NCI-H1092 treated with DMSO at 0.1 percent for 48 hours (cell line): ENCODE data around the gene RASSF5.
"Not testable (repeated sequence)": the region's sequence is repeated elsewhere in the genome, so short reads cannot be mapped to it uniquely, and the experiment has no call there.

Source experiments
- DNase-seq: peaks from one replicate; lab custom pipeline; 2025; lab: John Stamatoyannopoulos, UW

RASSF5 gene

DNA sequence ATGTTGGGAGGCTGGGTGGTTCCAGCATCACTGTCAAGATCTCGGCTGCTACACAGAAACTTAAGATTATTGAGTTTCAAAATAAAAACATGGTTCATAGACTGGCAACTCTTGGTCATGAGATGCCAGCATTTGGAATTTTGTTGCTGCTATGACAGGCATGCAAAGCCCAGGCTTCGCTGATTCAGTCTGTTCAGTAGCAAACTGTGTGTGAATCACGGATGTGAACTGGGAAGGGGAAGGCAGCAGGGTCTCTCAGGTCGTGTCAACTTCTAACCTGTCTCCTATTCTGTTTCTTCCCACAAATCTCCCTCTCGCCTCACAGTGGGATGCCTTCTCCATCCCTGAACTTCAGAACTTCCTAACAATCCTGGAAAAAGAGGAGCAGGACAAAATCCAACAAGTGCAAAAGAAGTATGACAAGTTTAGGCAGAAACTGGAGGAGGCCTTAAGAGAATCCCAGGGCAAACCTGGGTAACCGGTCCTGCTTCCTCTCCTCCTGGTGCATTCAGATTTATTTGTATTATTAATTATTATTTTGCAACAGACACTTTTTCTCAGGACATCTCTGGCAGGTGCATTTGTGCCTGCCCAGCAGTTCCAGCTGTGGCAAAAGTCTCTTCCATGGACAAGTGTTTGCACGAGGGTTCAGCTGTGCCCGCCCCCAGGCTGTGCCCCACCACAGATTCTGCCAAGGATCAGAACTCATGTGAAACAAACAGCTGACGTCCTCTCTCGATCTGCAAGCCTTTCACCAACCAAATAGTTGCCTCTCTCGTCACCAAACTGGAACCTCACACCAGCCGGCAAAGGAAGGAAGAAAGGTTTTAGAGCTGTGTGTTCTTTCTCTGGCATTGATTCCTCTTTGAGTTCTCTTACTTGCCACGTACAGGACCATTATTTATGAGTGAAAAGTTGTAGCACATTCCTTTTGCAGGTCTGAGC lies 79.4 kb downstream of the RASSF5 start:
- no peak for DNase-seq

DNA sequence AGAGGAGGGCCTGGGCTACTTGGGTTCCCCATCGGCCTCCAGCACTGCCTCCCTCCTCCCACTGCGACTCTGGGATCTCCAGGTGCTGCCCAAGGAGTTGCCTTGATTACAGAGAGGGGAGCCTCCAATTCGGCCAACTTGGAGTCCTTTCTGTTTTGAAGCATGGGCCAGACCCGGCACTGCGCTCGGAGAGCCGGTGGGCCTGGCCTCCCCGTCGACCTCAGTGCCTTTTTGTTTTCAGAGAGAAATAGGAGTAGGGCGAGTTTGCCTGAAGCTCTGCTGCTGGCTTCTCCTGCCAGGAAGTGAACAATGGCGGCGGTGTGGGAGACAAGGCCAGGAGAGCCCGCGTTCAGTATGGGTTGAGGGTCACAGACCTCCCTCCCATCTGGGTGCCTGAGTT lies 80.6 kb downstream of the RASSF5 start:
- no peak for DNase-seq

DNA sequence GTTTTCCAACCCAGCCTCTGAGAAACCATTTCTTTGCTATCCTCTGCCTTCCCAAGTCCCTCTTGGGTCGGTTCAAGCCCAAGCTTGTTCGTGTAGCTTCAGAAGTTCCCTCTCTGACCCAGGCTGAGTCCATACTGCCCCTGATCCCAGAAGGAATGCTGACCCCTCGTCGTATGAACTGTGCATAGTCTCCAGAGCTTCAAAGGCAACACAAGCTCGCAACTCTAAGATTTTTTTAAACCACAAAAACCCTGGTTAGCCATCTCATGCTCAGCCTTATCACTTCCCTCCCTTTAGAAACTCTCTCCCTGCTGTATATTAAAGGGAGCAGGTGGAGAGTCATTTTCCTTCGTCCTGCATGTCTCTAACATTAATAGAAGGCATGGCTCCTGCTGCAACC lies 81.2 kb downstream of the RASSF5 start:
- DNase-seq = no peak

DNA sequence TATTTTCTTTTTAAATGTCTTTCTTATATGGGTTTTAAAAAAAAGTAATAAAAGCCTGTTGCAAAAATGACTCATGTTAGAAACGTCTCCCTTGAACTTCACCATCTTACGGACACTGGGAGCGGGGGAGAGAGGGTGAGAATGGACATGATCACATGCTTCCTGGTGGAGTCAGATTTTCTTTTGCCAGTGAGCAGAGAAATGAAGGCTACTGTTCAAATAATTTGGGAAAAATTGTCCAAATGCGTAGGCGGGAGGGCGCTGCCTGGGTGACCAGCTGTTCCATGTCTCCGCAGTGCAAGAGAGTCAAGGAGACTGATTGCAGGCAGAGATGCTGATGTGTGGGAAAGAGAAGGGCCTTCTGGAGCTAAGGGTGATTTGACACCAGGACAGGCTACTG lies 81.9 kb downstream of the RASSF5 start:
- no peak for DNase-seq

DNA sequence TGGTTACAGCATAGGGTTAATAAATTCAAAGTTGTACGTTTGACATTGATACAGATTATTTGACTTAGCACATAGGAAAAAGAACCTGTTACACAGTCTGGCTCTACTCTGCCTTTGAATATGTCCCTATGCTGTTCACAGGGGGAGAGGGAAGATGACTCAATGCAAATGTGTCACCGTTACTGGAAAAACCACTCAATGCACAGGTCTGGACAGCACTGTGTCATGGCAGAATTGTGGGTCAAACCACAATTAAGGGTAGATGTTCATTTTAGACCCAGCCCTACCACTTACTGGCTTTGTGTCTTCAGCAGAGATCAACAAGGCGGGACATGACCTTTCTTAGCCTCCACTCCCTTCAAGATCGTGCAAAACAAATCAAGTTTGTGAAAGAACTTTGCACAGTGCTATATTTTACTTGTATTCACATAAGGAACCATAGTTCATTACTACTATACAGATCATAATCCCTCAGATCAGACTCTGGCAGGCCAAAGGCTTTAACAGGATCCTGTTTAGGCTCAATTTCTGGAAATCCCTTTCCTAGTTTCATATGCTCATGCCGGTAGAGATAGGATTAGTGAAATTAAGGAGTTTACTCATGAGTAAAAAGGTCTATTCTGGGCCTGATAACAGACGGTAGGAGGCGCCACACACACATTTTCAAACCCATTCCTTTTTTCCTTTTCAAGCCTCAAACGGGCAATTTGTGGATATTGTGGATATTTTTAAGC lies 82.9 kb downstream of the RASSF5 start:
- DNase-seq = no peak

DNA sequence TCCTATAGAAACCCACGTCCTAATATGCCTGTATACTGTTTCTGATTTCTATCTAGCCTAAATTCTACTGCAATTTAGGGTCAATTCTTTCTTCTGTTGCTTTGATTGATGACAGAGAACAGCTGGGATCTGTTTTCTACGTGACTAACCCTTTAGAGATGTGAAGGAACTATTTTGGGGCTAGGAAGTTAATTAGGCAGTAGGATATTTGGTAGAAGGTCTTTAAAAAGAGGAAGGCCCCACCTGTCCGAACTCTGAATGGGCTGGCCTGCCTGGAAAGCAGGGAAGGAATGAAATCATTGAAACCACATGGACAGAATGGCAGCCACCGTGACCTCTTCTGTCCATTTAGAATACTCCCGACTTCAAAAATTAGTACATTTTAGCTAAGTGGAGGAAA lies 83.9 kb downstream of the RASSF5 start:
- DNase-seq = no peak

DNA sequence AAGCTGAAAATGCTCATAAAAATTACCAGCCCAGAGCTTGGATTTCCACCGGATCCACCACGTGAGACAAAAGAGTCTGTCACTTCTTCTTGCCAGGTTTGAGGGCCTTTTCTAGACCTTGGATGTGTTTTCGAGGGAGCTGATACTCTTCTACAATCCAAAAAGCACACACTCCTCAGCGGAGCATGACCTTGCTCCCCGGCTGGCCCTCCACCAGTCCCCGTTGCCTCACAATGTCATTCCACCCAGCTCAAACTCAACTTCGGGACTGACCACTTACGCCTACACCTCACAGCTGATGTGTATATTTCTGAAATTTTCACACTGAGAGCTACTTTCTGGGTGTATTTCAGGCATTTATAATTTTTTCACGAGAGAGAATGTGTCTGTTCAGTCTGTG lies 84.4 kb downstream of the RASSF5 start:
- DNase-seq = no peak

DNA sequence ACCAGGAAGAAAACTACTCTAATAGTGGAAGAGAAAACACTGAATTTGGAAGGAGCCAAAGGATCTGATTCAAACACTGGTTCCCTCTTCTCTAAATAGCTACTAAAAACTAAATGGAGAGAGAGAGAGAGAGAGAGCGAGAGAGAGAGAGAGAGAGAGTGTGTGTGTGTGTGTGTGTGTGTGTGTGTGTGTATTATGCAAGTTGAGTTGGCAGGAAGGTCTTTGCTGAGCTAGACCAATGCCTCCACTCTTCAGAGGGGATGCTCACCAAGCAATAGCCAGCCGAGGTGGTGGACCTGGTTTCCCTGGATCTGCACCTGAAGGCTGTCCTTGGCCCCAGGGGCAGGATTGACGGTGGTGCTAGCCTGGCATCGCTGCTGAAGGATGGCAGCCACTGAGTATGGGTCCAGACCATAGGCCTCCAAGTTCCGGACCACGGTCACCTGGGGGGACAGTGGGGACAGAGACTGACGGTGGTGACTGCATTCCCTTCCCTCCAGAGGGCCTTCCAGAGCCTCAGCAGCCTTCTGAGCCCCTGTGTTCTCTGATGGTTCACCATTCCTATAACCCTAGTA lies 86.1 kb downstream of the RASSF5 start:
- no peak for DNase-seq

DNA sequence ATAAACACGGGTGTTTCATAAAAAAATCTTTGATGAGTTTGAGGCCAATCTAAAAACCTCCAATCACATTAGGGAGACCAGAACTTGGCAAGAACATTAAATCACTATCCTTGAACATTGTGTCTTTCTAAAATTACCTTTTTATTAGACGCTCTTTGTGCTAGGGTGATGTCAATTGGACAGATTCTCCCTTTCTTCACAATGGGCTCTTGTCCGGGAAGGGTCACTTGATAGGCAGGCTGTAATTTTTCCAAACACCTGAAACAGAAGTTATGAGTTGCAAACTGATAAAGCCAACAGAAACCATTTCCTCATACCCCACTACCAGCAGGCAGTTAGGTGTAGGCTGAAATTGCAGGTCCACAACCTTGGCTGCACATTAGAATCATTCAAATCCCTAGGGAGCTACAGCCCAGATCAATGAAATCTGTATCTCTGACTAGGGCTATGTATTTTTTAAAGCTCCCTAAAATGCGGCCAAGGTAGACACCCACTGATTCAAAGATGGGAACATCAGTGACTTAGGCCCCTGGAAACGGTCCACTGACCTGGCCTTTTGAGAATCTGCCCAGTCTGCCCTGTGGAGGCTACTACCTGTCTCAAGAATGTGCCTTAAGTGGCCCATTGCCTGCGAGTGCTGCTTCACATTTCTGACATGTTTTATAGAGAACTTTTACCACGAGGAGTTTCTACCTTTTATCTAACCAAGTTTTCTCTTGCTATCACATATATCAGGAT lies 88.4 kb downstream of the RASSF5 start:
- no peak for DNase-seq

DNA sequence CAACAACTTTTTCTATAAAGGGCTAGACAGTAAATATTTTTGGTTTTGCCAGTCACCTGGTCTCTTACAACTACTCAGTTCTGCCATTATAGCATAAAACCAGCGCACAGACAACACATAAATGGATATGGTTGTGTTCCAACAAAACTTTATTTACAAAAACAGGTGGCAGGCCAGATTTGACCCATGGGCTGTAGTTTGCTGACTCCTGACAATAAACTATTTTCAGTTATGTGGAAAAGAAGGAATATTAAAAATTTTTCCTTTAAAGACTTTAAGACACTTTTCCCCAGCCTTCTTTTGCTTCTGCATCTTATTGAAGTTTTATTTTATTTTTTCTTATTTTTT lies 89.0 kb downstream of the RASSF5 start:
- DNase-seq = no peak

DNA sequence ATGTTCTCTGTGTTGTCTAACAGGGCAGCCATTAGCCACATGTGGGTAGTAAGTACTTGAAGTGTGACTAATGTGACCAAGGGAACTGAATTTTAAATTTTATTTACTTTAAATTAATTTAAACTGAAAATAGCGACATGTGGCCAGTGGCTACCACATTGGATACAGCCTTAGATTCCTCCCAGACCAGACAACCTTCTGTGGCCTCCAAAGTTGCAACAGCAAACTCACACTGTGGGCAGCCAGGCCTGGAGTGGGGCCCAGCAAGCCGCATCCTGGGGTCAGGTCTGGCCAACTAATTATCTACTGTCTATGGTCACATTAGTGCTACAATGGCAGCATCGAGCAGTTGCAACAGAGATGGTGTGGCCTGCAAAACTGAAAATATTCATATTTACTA lies 93.2 kb downstream of the RASSF5 start:
- no peak for DNase-seq

DNA sequence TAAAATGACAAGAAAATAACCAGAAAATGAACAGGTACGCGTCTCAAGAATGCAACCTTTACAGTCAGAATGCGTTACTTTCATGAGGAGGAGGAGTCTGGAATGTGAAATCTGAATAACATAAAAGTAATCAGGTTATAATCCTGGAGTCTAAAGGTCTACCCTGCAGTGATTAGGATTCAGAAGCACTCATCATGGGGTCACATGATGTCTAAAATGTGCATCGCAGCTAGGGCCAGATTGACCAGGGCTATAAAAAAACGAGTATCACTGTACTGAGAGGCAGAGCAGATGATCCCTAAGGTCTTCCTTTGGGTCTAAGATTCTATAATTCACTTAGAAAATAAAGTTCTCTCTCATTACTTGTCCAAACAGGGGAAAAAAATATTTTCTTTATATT lies 97.5 kb downstream of the RASSF5 start:
- no peak for DNase-seq

DNA sequence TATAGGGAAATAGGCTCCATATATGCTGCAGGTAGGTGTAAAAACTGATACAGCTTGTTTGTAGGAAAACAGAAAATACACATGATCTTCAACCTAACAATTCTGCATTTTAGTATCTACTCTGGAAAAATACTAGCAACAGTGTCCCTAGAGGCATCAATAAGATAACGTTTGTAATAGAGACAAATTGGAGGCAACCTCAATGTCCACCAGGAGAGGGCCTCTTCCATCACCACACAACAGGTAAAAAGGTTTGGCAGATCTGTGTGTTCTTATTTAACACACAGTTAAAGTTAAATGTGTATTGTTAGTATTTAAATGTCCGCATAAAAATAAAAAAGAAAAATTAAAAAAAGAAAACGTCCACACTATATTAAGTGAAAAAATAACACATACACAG lies 99.5 kb downstream of the RASSF5 start:
- DNase-seq = peak; percentile 33

DNA sequence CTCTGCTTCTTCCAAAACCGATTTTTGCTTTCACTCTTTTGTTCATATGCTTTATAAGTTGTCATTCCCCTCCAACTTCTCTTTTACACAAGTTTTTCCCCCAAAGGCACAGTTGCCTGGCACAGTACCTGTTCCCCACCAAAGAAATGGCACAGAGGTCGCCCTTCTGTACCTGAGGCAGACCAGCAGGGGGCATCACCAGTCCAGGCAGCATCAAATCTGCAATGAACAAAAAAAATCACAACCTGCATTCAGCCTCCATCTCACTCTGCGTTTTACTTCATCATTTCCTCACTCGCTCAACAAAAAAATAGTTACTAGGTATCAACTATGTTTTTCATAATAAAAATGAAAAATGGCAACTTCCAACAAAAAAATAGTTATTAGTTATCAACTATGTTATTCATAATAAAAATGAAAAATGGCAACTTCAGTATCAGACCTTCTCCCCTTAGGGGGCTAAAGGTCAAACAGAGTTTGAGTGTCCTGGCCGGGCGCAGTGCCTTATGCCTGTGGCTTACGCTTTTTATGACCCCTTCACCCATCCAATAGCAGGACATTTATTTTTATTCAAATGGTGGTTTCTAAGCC lies 100.9 kb downstream of the RASSF5 start:
- peak; percentile 33 for DNase-seq

DNA sequence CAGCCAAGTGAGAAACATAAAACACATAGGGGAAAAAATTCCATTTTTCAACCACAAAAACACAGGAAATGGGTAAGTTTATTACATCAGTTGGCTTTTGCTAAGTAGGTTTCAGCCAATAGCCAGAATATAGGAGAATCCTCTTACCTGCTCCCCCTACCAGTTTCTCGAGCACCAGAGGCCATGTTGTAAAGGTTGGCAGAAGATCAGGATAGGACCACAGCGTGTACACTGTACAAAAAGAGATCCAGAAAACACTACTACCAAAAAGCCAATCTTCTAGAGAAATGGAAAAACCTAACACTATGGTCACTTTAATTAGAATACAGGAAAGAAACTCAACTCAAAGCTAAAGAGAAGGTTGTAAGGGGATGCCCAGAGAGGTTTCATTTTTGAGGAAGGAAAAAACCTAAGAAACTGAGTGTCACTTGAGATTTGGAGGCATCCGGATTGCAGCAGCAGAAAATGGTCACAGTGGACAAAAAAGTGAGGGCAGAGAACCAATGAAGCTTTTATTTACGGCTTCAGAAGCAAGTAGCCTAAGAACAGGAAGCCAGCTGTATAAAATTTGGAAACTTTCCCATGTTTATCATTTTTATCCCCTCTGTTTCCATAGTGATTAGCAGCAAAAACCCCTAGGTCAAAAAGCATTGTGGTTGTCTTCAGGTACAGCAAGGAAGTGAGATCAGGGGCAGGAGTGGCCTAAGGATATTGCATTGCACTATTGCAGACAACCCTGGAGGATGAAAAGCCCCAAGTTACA lies 102.1 kb downstream of the RASSF5 start:
- no peak for DNase-seq

DNA sequence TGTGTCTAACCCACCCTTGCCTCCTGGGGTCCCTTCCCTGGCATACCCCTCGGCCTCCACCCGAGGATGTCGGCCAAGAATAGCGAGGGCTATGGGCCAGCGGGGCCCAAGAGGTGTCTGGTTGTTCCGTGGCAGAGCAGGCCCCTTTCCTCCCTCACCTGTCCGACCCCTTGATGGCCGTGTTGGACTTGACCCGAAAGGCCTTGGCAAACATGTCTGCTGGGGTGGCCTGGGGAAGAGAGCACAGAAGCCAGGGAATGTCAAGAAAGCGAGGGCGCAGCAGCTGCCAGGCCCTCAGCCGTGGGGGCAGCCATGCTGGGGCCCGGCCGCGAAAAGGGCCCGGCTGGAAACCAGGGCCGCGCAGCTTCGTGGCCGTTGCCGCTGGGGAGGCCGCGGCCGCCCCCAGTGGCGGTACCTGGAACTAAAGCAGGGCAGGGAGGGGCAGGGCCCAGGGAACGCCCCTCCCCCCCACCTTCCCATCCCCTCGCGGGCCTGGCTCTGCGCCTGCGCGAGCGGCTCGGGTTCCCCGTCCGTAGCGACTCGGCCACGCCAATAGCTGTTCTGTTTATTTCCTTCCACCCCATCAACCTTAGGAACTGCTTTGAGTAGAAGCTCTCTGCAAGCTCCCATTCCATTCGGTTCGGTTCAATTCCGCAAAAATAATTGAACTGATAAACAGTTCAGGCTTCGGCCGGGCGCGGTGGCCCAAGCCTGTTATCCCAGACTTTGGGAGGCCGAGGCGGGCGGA lies 105.0 kb downstream of the RASSF5 start, which contains the start of gene EIF2D:
Gene EIF2D (minus strand): TSS at position 337 of the 748 bp plus-strand sequence. CDS start 123 bp downstream, at position 214.
- peak; percentile 94 for DNase-seq

DNA sequence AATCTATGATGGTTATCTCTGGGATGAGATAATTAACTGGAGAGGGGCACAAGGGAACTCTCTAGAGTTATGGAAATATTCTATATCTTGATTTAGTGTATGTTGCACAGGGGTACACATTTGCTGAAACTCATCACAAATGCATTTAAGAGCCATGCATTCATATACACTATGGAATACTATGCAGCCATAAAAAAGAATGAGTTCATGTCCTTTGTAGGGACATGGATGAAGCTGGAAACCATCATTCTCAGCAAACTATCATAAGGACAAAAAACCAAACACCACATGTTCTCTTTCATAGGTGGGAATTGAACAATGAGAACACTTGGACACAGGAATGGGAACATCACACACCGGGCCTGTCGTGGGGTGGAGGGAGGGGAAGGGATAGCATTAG lies 119.1 kb downstream of the RASSF5 start:
- DNase-seq = not testable (repeated sequence)

DNA sequence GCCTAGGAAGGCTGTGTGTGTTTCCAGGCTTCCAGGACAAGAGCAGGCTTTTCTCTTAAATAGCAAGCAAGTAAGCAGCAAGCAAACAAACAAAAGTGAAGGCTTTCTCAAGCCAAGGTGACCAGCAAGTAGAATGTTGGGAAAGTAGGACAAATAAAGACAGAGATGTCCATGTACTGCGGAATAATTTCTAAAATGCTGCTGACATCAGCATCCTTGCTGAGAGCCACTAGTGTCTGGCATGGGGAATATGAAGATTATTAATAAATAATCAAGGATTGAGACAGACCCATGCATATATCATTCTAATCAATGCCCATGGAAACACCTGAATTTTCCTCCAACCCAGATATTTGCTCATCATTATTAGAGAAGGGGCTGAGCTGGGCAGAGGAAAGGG lies 121.6 kb downstream of the RASSF5 start:
- DNase-seq = no peak

DNA sequence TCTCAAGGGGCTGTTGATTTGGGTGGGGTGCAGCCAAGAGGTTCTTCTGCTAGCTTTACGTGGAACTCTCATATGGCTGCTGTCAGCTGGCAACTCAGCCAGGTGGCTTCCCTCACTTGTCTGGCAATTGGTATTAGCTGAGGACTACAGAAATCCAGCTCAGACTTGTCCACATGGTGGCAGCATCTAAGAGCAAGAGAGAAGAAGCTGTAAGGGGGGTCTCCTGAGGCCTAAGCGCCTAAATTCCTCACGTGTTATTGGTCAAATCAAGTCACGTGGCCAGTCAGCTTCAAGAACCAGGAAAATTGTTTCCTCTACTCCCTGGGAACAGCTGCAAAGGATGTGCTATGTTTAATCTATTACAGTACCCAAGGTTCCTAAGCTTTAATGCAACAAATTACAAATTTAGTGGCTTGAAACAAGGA lies 123.8 kb downstream of the RASSF5 start:
- DNase-seq = peak; percentile 90

DNA sequence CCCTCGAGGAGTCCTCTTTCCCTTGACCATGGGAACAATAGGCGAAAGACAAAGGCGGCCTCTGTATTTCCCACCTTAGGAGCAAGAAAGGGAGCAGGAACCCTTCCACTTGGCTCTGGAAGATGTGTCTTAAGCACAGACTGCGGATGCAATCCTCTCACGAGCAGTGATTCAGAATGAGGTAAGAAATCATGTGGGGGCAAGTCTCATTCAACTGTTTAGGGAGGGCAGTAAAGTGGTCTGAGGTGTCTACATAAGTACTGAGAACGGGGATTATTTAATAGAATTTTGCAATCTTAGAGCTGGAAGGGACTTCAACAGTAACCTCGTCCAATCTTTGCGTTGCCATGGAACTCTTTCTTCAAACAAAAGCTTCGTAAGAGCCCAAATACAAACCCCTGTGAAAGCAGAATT lies 126.4 kb downstream of the RASSF5 start:
- DNase-seq = no peak
